Lower lobe of right lung (tissue), 2 donors: Measurements from ENCODE around the gene GNB1L. TPM values are rescaled to one million over a fixed set of nuclear protein-coding genes. Genes with fewer than 3 reads are reported as not detected.
A peak's percentile ranks its signal among the peaks of the same experiment; 100 is the strongest.

ENCODE experiments used
- ATAC-seq, 2 donors: fragments of 200-7000 bp; cut with Tn5 transposase; one replicate each; pipeline ENCODE4 v1.9.1; 2020 to 2022; ENCODE audit warnings: mild to moderate bottlenecking in 2 of 2, moderate library complexity in 2 of 2
- DNase-seq: peaks from one replicate; pipeline ENCODE4 v3.0.0-alpha.2; 2020
- H3K27ac ChIP-seq: fragments of 200-600 bp; one replicate; pipeline ENCODE4 v1.8.0; 2022
- H3K27me3 ChIP-seq: fragments of 200-600 bp; one replicate; pipeline ENCODE4 v1.8.0; 2022; ENCODE audit warnings: low read depth
- H3K36me3 ChIP-seq: fragments of 200-600 bp; one replicate; pipeline ENCODE4 v1.8.0; 2022; ENCODE audit warnings: mild to moderate bottlenecking
- H3K4me1 ChIP-seq: fragments of 200-600 bp; one replicate; pipeline ENCODE4 v1.8.0; 2022
- H3K4me3 ChIP-seq: fragments of 200-600 bp; one replicate; pipeline ENCODE4 v1.8.0; 2022; ENCODE audit warnings: mild to moderate bottlenecking
- H3K9me3 ChIP-seq: fragments of 200-600 bp; one replicate; pipeline ENCODE4 v1.8.0; 2022
- intact Hi-C: fragments of 100-400 bp; cut with DNase I; formaldehyde crosslinking; loops from one replicate; pipeline ENCODE4 v1.11.0; 2022
- total RNA-seq: library from RNA; stranded (reverse); fragmentation: NEBNext Ultra II Directional; extraction: Animal tissue kit (Norgen Biotek cat#: 25700); gene quantifications from one replicate; pipeline ENCODE4 v1.2.1, GENCODE V29; 2021
- TF ChIP-seq, protein P1 (sequence below): fragments of 200-600 bp; IDR thresholded peaks from one replicate; pipeline ENCODE4 v1.8.0; 2022; ENCODE audit warnings: antibody characterized with exemption, mild to moderate bottlenecking
- donor health status: DM: no; HTN: yes; CAD: no; lungs with severe emphysema.

Gene GNB1L
- total RNA-seq, 1 donor from 2014 or later, result 6.0 TPM

DNA sequence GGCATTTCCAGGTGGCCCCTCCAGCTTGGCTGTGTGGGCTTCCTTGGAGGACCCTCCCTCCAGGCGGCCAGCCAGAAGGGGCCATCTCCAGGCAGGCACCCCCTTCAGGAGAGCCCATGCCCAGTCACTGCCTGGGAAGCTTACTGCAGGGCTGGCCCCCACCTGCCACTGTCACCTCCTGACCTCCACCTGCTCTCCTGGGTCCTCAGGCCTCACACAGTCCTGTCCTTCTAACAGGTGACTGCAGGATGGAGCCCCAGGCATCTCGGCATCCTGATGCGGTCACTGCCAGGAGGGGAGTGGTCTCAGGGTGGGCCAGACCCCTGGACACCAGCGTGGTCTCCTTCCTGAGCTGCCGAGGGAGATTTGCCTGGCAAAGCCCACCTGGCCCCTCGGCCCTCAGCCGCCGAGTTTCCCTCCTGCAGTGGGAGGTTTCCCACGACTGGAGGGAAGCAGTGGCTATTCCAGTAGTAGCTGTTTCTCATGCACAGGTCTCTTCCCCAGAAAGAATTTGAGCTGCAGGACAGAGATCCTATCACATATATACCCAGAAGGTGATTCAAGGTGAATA lies 81.1 kb downstream of the GNB1L start:
- Histone ChIP-seq H3K27me3 (peaks cover 72% of the 10 kb centered on the region), H3K4me3 (no peak overlapping the region), H3K9me3 (no peaks in the 10 kb centered on the region), H3K36me3 (no peaks in the 10 kb centered on the region), H3K4me1 (peaks cover 2% of the 10 kb centered on the region), H3K27ac (no peak overlapping the region)
- TF ChIP-seq, protein P1, sequence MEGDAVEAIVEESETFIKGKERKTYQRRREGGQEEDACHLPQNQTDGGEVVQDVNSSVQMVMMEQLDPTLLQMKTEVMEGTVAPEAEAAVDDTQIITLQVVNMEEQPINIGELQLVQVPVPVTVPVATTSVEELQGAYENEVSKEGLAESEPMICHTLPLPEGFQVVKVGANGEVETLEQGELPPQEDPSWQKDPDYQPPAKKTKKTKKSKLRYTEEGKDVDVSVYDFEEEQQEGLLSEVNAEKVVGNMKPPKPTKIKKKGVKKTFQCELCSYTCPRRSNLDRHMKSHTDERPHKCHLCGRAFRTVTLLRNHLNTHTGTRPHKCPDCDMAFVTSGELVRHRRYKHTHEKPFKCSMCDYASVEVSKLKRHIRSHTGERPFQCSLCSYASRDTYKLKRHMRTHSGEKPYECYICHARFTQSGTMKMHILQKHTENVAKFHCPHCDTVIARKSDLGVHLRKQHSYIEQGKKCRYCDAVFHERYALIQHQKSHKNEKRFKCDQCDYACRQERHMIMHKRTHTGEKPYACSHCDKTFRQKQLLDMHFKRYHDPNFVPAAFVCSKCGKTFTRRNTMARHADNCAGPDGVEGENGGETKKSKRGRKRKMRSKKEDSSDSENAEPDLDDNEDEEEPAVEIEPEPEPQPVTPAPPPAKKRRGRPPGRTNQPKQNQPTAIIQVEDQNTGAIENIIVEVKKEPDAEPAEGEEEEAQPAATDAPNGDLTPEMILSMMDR, result no peak
- DNase-seq (no peak), ATAC-seq (no peak)
- intact Hi-C loops, result no loop called here

DNA sequence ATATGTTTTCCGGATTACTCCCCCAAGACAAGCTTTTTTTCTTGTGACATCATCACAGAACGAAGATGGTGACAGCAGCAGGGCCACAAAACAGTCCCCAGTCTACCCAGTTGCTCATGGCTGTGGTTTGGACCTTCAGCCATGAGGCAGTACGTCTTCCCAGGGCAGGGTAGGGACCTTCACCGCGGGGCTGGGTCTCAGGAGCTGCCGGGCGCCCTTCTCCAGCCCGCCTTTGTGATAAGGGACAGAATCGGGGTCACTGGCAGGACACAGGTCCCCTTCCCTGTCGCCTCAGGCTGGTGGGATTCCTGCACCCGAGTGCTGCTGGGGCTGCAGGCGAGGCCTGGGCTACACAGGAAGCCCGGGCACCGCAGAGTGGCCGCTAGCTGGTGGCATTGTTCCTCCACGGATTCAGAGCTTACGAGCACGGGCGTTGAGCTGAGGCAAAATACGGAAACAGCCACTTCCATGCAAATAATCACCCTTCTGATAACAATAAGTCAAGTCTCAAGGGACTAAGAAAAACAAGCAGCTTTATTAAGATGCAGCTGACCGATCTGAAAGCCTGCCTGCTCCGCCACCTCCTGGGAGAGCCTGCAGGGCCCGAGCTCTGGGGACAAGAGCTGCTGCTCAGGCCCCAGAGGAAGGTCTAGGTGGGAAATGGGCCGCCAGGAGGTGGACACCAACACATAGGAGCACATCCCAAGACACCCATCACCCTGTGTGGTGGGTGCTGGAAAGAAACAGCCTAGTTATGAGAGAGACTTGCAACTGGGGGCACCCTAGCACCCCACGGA lies 81.8 kb downstream of the GNB1L start:
- Histone ChIP-seq H3K4me3 (no peak overlapping the region), H3K9me3 (no peaks in the 10 kb centered on the region), H3K27me3 (peaks cover 74% of the 10 kb centered on the region), H3K27ac (no peak overlapping the region), H3K4me1 (peaks cover 8% of the 10 kb centered on the region), H3K36me3 (no peaks in the 10 kb centered on the region)
- ATAC-seq (no peak), DNase-seq (peak; percentile 48)
- intact Hi-C loops, result no loop called here
- TF ChIP-seq, protein P1, result no peak

DNA sequence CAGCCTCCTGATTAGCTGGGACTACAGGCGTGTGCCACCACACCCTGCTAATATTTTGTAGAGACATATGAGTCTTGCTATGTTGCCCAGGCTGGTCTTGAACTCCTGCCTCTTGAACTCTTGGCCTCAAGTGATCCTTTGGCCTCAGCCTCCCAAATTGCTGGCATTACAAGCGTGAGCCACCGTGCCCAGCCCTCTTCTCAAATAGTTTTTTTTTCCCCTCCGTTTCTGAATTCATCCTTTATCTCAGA lies 82.3 kb downstream of the GNB1L start:
- ATAC-seq, result no peak
- H3K9me3 ChIP-seq, result no peaks in the 10 kb centered on the region
- DNase-seq, result no peak
- no peak overlapping the region for H3K27ac ChIP-seq
- no peak overlapping the region for H3K4me3 ChIP-seq
- H3K27me3 ChIP-seq, result peaks cover 74% of the 10 kb centered on the region
- intact Hi-C loops, result no loop called here
- peaks cover 14% of the 10 kb centered on the region for H3K4me1 ChIP-seq
- H3K36me3 ChIP-seq, result no peaks in the 10 kb centered on the region
- TF ChIP-seq, protein P1, result no peak

DNA sequence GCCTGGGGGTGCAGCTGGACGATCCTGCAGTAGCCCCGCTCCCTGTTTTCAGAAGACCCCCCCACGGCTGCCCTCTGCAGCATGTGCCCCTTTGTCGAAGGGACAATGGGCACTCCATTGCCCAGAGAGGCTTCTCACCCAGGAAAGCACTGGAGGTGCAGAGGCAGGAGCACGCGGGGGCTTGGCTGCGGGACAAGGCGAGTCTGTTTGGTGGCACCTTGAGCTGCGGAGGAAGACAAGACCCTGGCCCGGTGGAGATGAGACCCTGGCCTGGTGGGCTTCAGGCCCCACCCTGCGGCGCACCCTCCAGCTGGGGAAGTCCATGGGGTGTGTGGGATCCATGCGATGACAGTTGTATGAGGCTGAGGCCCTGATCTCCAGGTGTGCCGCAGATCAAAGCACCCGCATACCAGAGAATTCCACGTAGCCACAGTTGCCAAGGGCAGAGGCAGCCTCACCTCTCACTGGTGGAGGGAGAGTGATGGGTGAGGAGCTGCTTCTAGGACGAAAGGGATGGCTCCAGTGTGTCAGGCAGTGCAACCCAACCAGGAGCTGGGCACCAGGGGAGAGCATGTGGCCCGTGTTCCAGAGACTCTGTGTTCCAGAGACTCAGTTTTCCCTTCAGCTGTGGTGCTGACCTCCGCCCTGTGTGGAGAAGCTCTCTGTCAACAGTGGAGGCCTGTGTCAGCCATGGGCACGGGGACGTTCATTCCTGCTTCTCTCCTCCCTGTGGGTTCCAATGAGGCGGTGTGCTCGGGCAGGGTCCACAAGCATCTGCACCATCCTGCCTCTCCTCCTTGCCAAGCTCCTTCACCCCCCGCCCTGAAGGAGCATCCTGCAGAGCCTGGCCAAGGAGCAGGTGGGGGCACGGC lies 84.1 kb downstream of the GNB1L start:
- peaks cover 81% of the 10 kb centered on the region for H3K27me3 ChIP-seq
- no peak overlapping the region for H3K27ac ChIP-seq
- no peaks in the 10 kb centered on the region for H3K36me3 ChIP-seq
- DNase-seq (no peak), ATAC-seq (no peak)
- no peaks in the 10 kb centered on the region for H3K9me3 ChIP-seq
- H3K4me3 ChIP-seq, result no peak overlapping the region
- H3K4me1 ChIP-seq, result peaks cover 20% of the 10 kb centered on the region
- intact Hi-C loops, result no loop called here
- TF ChIP-seq, protein P1, result no peak

DNA sequence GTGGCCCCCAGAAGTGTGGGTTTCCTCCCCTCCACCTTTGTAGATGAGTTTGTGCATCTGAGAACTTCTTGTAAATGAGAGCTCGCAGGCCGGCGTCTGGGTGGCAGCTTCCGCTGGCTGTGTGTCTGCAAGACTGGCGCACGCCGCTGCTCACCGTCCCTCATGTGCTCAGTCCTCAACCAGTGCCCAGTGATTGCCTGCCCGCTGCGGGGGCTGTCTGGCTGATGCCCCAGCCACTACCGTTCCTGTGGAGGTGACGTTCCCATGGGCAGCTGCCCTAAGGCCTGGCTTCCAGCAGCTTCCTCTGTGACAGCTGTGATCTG lies 85.3 kb downstream of the GNB1L start:
- no peak for ATAC-seq
- Histone ChIP-seq H3K27ac (no peak overlapping the region), H3K9me3 (no peaks in the 10 kb centered on the region), H3K4me1 (peaks cover 20% of the 10 kb centered on the region), H3K36me3 (no peaks in the 10 kb centered on the region), H3K27me3 (peaks cover 93% of the 10 kb centered on the region), H3K4me3 (no peak overlapping the region)
- TF ChIP-seq, protein P1, result no peak
- peak; percentile 45 for DNase-seq
- intact Hi-C loops, result no loop called here
